Measurements from ENCODE around the gene TLR8.

The TLR8 gene

DNA sequence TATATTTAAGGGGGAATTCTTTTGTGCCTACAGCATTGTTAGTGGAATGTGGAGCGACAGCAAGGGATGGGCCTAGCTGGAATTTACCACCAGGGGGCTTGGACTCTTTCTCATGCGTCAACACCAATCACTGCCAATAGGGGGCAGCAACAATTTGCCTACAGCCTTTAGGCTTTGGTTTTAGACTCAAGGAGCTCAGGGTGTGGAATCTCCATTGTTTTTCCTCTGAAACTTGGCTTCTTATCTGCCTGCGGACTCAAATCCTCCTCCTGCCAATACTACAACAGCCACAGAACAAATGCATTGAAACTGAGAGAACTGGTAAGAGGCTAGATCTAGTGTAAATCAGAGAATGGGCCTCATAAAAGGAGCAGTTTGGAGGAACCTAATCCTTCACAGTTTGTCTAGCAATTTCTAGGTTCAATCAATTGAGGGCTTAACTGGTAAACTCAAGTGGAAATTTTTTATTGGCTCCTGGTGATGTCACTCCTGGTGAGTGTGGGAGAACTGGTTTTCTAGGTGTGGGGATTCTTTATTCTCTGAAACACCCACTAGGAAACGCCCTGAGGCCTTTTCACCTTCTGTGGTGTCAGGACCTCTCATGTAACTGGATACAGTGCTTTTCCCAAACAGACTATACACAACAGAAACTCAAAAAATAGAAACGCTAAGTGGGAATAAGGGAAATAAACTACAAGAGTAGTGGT is 40.6 kb downstream of the TLR8 start:
- POLR2A ChIA-PET = interaction anchor here (1.1 kb wide), 1 partner anchor 27 kb away, joined by 3 read pairs; the partner anchor contains the start of gene TMSB4X
- CTCF ChIA-PET = interaction anchor here (0.5 to 2.0 kb wide), 31 partner anchors 9 to 1972 kb away, joined by 3 to 22 read pairs (median 3); no protein-coding TSS in a partner anchor
- peak; percentile 83 for DNase-seq (ENCODE audit: extremely low spot score)
- TF ChIP-seq HDGF (IDR thresholded peaks at IDR 0.05; ENCODE audit: borderline replicate concordance) = no peak
- TF ChIP-seq, protein P1, sequence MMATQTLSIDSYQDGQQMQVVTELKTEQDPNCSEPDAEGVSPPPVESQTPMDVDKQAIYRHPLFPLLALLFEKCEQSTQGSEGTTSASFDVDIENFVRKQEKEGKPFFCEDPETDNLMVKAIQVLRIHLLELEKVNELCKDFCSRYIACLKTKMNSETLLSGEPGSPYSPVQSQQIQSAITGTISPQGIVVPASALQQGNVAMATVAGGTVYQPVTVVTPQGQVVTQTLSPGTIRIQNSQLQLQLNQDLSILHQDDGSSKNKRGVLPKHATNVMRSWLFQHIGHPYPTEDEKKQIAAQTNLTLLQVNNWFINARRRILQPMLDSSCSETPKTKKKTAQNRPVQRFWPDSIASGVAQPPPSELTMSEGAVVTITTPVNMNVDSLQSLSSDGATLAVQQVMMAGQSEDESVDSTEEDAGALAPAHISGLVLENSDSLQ (IDR thresholded peaks at IDR 0.05) = 0 out of 2 replicates have a peak, but pooled peaks have one; percentile 14

DNA sequence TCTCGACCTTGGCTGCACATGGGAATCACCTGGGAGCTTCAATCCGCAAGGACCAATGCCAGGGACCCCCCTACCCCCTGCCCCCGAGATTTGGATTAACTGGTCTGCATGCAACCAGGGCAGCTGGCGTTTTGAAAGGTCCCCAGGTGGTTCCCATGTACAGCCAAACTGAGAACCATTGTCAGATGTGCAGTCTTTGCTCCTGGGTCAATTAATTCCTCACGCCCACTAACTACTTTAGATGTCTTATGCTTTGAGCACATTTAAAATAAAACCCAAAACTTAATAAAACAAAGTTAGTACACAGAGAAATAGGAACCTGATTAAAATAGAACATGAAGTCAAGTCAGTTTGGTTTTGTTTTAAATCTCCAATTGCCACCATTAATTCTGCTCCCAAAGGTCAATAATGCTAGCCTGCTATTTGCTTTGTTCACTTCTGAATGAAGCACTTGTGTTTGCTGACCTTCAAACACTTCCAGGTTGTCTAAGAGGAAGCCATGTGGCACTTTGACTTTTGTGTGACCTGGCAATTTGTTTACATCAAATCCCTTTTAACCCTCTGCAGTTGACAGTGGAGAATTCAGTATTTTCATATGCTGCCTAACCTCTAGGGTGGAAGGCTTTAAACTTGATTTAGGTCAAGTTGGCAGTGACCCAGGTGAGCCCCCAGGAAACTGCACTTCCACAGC is 41.3 kb downstream of the TLR8 start:
- CTCF ChIA-PET = interaction anchor here (1.4 to 2.0 kb wide), 2 partner anchors 9 to 21 kb away, joined by 7 to 15 read pairs; no protein-coding TSS in a partner anchor
- POLR2A ChIA-PET = no interaction called here
- no peak for DNase-seq (ENCODE audit: extremely low spot score)

DNA sequence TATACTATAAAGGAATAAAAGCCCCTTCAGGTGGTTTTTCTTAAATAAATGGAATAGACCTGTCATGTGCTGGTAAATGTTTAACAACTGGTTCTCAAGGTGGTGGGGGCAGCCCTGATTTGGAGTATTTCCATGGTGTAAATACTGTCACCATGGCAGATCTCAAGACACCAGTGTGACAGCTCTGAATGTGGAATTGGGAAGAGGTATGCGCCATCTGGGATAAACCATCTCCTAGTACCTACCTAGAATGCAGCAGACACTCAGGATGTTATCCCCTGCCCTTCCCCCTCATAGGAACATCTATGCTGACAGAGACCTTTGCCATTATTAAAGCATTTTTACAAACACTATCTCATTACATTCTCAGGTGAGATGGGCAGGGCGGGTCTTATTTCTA is 42.1 kb downstream of the TLR8 start:
- CTCF ChIA-PET = no interaction called here
- no peak for TF ChIP-seq L3MBTL2 (conservative IDR thresholded peaks at IDR 0.05)
- TF ChIP-seq ARNT (IDR thresholded peaks at IDR 0.05) = no peak
- TF ChIP-seq TARDBP (IDR thresholded peaks at IDR 0.05) = no peak
- no peak for TF ChIP-seq LEF1 (IDR thresholded peaks at IDR 0.05; ENCODE audit: borderline replicate concordance)
- no peak for TF ChIP-seq ELF4 (IDR thresholded peaks at IDR 0.05)
- no peak for TF ChIP-seq HDGF (IDR thresholded peaks at IDR 0.05; ENCODE audit: borderline replicate concordance)
- no peak for TF ChIP-seq BHLHE40 (IDR thresholded peaks at IDR 0.05; ENCODE audit: borderline replicate concordance)
- no peak for TF ChIP-seq SP1 (IDR thresholded peaks at IDR 0.05)
- no peak for TF ChIP-seq NFRKB (IDR thresholded peaks at IDR 0.05)
- no peak for TF ChIP-seq SUZ12 (IDR thresholded peaks at IDR 0.05)
- TF ChIP-seq CTBP1 (IDR thresholded peaks at IDR 0.05; ENCODE audit: borderline replicate concordance) = no peak
- TF ChIP-seq, protein P1 (IDR thresholded peaks at IDR 0.05) = no peak
- TF ChIP-seq FOXM1 (IDR thresholded peaks at IDR 0.05; ENCODE audit: borderline replicate concordance) = no peak
- no peak for TF ChIP-seq ZNF384 (IDR thresholded peaks at IDR 0.05)
- no peak for TF ChIP-seq FOXA1 (IDR thresholded peaks at IDR 0.05)
- no peak for TF ChIP-seq FOXK2 (IDR thresholded peaks at IDR 0.05)
- DNase-seq (ENCODE audit: extremely low spot score) = no peak
- POLR2A ChIA-PET = no interaction called here

More for the DNA sequence above, 41.3 kb downstream of the TLR8 start:
- no peak for TF ChIP-seq HDGF (IDR thresholded peaks at IDR 0.05; ENCODE audit: borderline replicate concordance)
- no peak for TF ChIP-seq ZNF384 (IDR thresholded peaks at IDR 0.05)
- no peak for TF ChIP-seq SP1 (IDR thresholded peaks at IDR 0.05)
- TF ChIP-seq FOXA1 (IDR thresholded peaks at IDR 0.05) = no peak
- TF ChIP-seq SUZ12 (IDR thresholded peaks at IDR 0.05) = no peak
- no peak for TF ChIP-seq ELF4 (IDR thresholded peaks at IDR 0.05)
- no peak for TF ChIP-seq TARDBP (IDR thresholded peaks at IDR 0.05)
- TF ChIP-seq FOXM1 (IDR thresholded peaks at IDR 0.05; ENCODE audit: borderline replicate concordance) = no peak
- TF ChIP-seq LEF1 (IDR thresholded peaks at IDR 0.05; ENCODE audit: borderline replicate concordance) = no peak

DNA sequence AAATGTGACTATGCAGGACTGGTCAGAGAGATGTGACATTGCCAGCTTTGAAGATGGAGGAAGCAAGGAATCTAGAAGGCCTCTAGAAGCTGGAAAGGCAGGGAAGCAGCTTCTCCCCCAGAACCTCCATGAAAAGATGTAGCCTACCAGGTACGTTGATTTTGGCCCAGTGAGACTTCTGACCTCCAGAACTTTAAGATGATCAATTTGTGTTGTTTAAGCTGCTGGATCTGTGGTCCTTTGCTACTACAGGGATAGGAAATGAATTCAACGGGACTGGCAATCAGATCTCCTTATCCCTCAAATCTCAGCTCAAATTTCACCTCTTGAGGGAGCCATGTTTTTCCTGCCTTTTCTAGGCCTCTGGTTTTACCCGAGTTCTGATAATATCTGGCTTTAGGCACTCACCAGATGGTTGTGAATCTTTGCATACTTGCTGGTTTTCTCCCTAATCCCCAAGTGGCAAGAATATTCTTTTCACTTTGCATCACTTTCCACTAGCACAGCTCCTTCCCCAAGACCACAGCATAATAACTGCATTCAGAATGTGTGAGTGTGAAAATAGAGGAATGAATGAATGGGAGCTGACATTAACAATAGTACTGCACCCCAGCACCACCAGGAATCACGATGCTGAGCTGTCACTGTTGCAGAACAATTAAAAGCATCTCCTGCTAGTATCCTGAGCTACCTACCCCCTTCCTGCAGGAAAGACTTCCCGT is 42.9 kb downstream of the TLR8 start:
- TF ChIP-seq FOXA1 (IDR thresholded peaks at IDR 0.05) = no peak
- TF ChIP-seq ZNF384 (IDR thresholded peaks at IDR 0.05) = no peak
- TF ChIP-seq FOXM1 (IDR thresholded peaks at IDR 0.05; ENCODE audit: borderline replicate concordance) = no peak
- TF ChIP-seq ARNT (IDR thresholded peaks at IDR 0.05) = no peak
- TF ChIP-seq FOXK2 (IDR thresholded peaks at IDR 0.05) = no peak
- no peak for TF ChIP-seq CTBP1 (IDR thresholded peaks at IDR 0.05; ENCODE audit: borderline replicate concordance)
- ChIA-PET POLR2A (interaction anchor here (1.4 kb wide), 1 partner anchor 27 kb away, joined by 4 read pairs; no protein-coding TSS in a partner anchor), CTCF (interaction anchor here (0.5 to 1.2 kb wide), 2 partner anchors 21 to 70 kb away, joined by 3 to 4 read pairs; no protein-coding TSS in a partner anchor)
- DNase-seq (ENCODE audit: extremely low spot score) = no peak

DNA sequence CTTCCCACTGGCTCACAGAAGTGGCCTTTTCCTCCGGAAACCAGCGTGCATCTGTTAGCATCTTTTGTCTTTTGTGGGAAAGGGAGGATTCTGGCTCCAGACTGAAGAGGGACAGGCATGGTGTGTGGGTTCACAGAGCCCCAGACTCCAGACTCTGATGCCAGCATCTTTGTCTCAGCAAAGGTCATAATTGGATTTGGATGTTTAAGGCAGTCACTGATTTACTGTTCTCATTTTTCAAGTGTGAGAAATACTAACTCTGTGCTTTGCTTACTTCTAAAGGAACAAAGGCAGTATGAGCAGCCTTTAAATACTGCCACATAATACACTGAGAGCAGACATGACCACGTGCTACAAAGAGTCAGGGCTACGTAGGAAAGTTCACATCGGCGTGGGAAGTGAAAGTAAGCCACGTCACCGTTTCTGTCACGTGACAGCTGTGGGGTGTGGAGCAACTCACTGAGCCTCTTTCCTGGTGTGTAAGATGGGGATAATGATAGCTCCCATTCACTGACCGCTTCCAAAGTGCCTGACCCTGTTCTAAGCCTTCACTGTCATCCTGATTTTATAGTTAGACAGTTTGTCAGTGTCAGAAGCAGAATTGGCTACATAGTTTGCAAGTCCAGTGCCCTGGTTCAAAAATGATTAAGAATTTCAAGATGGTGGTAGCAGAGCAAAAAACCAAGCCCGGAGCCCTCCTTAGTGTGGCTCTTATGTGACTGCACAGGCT is 43.7 kb downstream of the TLR8 start:
- TF ChIP-seq, protein P1 (IDR thresholded peaks at IDR 0.05) = no peak
- no peak for TF ChIP-seq LEF1 (IDR thresholded peaks at IDR 0.05; ENCODE audit: borderline replicate concordance)
- TF ChIP-seq CTBP1 (IDR thresholded peaks at IDR 0.05; ENCODE audit: borderline replicate concordance) = no peak
- TF ChIP-seq FOXM1 (IDR thresholded peaks at IDR 0.05; ENCODE audit: borderline replicate concordance) = no peak
- TF ChIP-seq ZNF384 (IDR thresholded peaks at IDR 0.05) = no peak
- no peak for TF ChIP-seq ARNT (IDR thresholded peaks at IDR 0.05)
- no peak for TF ChIP-seq TARDBP (IDR thresholded peaks at IDR 0.05)
- TF ChIP-seq NFRKB (IDR thresholded peaks at IDR 0.05) = no peak
- TF ChIP-seq SP1 (IDR thresholded peaks at IDR 0.05) = no peak
- no peak for TF ChIP-seq FOXK2 (IDR thresholded peaks at IDR 0.05)
- TF ChIP-seq SUZ12 (IDR thresholded peaks at IDR 0.05) = no peak
- TF ChIP-seq ELF4 (IDR thresholded peaks at IDR 0.05) = no peak
- no peak for TF ChIP-seq FOXA1 (IDR thresholded peaks at IDR 0.05)
- TF ChIP-seq L3MBTL2 (conservative IDR thresholded peaks at IDR 0.05) = no peak
- TF ChIP-seq HDGF (IDR thresholded peaks at IDR 0.05; ENCODE audit: borderline replicate concordance) = no peak
- no peak for TF ChIP-seq BHLHE40 (IDR thresholded peaks at IDR 0.05; ENCODE audit: borderline replicate concordance)
- ChIA-PET CTCF (interaction anchor here (1.2 to 1.4 kb wide), 2 partner anchors 20 to 538 kb away, joined by 4 read pairs; no protein-coding TSS in a partner anchor), POLR2A (interaction anchor here (1.4 kb wide), 1 partner anchor 26 kb away, joined by 4 read pairs; no protein-coding TSS in a partner anchor)
- DNase-seq (ENCODE audit: extremely low spot score) = no peak
